GM12878 (cell line): ENCODE data around the gene TKT.

ENCODE experiments used
- BHLHE40 ChIP-seq, 2 experiments: fragments of 450-650 bp in 1 of 2; IDR thresholded peaks; 2 replicates each; pipeline ENCODE4 v1.6.1; 2011 to 2017; ENCODE audit warnings: low read depth in 2 of 2, borderline replicate concordance in 1 of 2, improper control_type of control experiment in 1 of 2, low read length in 1 of 2, mild to moderate bottlenecking in 1 of 2
- CREB1 ChIP-seq: IDR thresholded peaks from 2 replicates; pipeline ENCODE4 v1.6.1; 2012; ENCODE audit warnings: low read depth, mild to moderate bottlenecking, inconsistent platforms
- CTCF ChIP-seq, 3 experiments: IDR thresholded peaks in 2 of 3; conservative IDR thresholded peaks in 1 of 3; 2 replicates each; pipeline ENCODE4 v1.5.1; 2011; ENCODE audit warnings: low read depth in 3 of 3, low read length in 3 of 3, mild to moderate bottlenecking in 3 of 3, control low read depth in 2 of 3, moderate library complexity in 2 of 3, inconsistent platforms in 1 of 3, mixed read lengths in 1 of 3; ENCODE audit not compliant: control insufficient read depth in 2 of 3, insufficient read depth in 1 of 3; ENCODE audit errors: extremely low read depth in 1 of 3
- EP300 ChIP-seq, 2 experiments: fragments of 150-350 bp in 1 of 2; IDR thresholded peaks; 2 replicates each; pipeline ENCODE4 v1.6.1; 2011 to 2012; ENCODE audit warnings: low read depth in 2 of 2, low read length in 2 of 2, borderline replicate concordance in 1 of 2, improper control_type of control experiment in 1 of 2, inconsistent platforms in 1 of 2; ENCODE audit not compliant: control insufficient read depth in 1 of 2
- MAX ChIP-seq: IDR thresholded peaks from 2 replicates; pipeline ENCODE4 v1.6.1; 2012; ENCODE audit warnings: low read depth, low read length, improper control_type of control experiment
- MXI1 ChIP-seq: fragments of 150-350 bp; IDR thresholded peaks from 2 replicates; pipeline ENCODE4 v1.6.1; 2011; ENCODE audit warnings: low read depth, mild to moderate bottlenecking, inconsistent platforms, low read length, improper control_type of control experiment
- NFYA ChIP-seq: IDR thresholded peaks from 2 replicates; pipeline ENCODE4 v1.6.1; 2011; ENCODE audit warnings: low read depth, mild to moderate bottlenecking, low read length, improper control_type of control experiment, borderline replicate concordance
- POLR2A ChIP-seq: IDR thresholded peaks from 2 replicates; pipeline ENCODE4 v1.6.1; 2011; ENCODE audit warnings: low read depth, mild to moderate bottlenecking, low read length
- REST ChIP-seq: IDR thresholded peaks from 2 replicates; pipeline ENCODE4 v1.6.1; 2012; ENCODE audit warnings: mild to moderate bottlenecking, low read depth, low read length
- SIN3A ChIP-seq: IDR thresholded peaks from 2 replicates; pipeline ENCODE4 v1.6.1; 2012; ENCODE audit warnings: low read depth, low read length, improper control_type of control experiment
- TAF1 ChIP-seq: IDR thresholded peaks from 2 replicates; pipeline ENCODE4 v1.6.1; 2011; ENCODE audit warnings: mild to moderate bottlenecking, low read depth, low read length, borderline replicate concordance
- YY1 ChIP-seq: IDR thresholded peaks from 2 replicates; pipeline ENCODE4 v1.6.1; 2011; ENCODE audit warnings: low read depth, mild to moderate bottlenecking, low read length
- ZBTB33 ChIP-seq: fragments of 450-650 bp; IDR thresholded peaks from 2 replicates; pipeline ENCODE4 v1.6.1; 2017; ENCODE audit warnings: mild to moderate bottlenecking

- no peak for TF ChIP-seq CTCF (IDR thresholded peaks at IDR 0.05 in 2 of 3, conservative IDR thresholded peaks at IDR 0.05 in 1 of 3; ENCODE audit: control insufficient read depth in 2 of 3, extremely low read depth in 1 of 3, insufficient read depth in 1 of 3, low read depth in 3 of 3, low read length in 3 of 3)
- TF ChIP-seq SIN3A, result no peak
- no peak for TF ChIP-seq NFYA
- TF ChIP-seq TAF1, result no peak
- TF ChIP-seq EP300 (IDR thresholded peaks at IDR 0.05; ENCODE audit: borderline replicate concordance in 1 of 2, control insufficient read depth in 1 of 2, low read depth in 2 of 2, low read length in 2 of 2), result no peak
- TF ChIP-seq REST, result no peak
- TF ChIP-seq MAX, result no peak
- no peak for TF ChIP-seq POLR2A
- TF ChIP-seq BHLHE40 (IDR thresholded peaks at IDR 0.05; ENCODE audit: borderline replicate concordance in 1 of 2, low read depth in 2 of 2, low read length in 1 of 2), result no peak
- no peak for TF ChIP-seq MXI1
- TF ChIP-seq ZBTB33, result no peak
- TF ChIP-seq CREB1, result no peak
- TF ChIP-seq YY1, result no peak
These were observed 3.5 kb downstream of the TKT start for GRCh38 chr3:53252096-53252946.
